Stimulated activated CD4-positive, alpha-beta T cell treated with anti-CD3 and anti-CD28 coated beads, Interleukin-4, amount 100 ng/mL, for 1 hour (primary cell): Measurements from ENCODE around the gene FGF19.
"Not testable (repeated sequence)": the region's sequence is repeated elsewhere in the genome, so short reads cannot be mapped to it uniquely, and the experiment has no call there.

Experiments
- DNase-seq: peaks from one replicate; pipeline ENCODE4 v3.0.0-alpha.2; 2020

Gene FGF19

GRCh38 chr11:69695581-69695980 is 8.2 kb downstream of the FGF19 start:
- no peak for DNase-seq

DNA sequence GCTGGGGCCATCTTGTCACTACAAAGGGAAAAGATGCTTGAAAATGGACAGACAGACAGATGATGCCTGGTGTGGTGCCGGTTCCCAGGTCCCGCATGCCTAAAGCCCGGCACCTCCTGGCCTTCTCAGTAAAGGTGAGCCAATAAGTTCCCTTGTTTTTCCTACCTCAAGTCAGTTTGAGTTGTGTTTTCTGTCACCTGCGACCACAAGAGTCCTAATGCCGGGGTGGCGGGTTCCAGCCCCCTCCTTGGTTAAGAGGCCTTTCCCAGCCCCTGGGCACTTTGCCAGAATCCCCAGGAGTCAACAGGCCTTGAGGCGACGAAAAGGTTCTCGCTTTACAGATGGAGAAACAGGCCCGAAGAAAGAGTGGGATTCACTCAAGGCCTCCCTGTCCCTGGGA is 9.0 kb downstream of the FGF19 start:
- DNase-seq, result no peak

DNA sequence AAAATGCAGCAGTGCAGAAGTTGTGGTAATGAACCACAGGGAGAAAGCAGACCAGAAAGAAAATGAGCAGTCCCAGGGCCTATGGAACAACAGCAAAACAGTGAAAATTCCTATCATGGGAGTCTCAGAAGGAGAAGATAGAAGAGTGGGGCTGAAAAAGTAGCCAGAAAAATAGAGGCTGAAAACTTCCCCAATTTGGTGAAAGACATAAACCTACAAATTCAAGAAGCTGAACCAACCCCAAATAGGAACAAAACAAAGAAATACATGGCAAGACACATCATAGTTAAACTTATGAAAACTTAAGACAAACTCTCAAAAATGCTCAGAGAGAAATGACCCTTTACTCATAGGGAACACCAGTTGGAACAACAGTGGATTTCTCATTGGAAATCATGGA is 11.4 kb downstream of the FGF19 start:
- DNase-seq, result no peak

DNA sequence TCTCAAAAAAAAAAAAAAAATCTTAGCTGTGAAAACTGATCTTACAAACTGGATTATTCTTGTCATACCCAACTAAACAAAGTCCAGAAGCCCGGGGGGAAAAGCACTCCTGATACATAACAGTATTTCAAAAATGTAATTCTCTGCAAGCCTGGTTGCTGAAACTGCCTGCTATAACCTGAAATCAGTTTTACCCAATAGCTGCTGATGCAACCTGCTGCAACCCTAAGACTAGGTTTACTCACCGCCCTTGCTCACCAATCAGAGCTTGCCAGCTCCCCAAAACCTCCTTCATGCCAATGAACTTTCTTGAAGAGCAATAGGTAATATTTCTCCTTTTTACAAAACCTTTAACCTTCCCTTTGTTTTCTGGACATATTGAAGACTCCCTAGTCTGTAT is 12.4 kb downstream of the FGF19 start:
- DNase-seq, result no peak

- no peak for DNase-seq
These were observed 14.1 kb downstream of the FGF19 start for GRCh38 chr11:69689484-69690319.

GRCh38 chr11:69687969-69688771 is 15.7 kb downstream of the FGF19 start:
- DNase-seq, result not testable (repeated sequence)

- DNase-seq, result no peak
These were observed 17.0 kb downstream of the FGF19 start for GRCh38 chr11:69686856-69687255.

- DNase-seq, result no peak
These were observed 17.4 kb downstream of the FGF19 start for GRCh38 chr11:69686452-69686851.

GRCh38 chr11:69685348-69685747 is 18.5 kb downstream of the FGF19 start:
- DNase-seq, result no peak

DNA sequence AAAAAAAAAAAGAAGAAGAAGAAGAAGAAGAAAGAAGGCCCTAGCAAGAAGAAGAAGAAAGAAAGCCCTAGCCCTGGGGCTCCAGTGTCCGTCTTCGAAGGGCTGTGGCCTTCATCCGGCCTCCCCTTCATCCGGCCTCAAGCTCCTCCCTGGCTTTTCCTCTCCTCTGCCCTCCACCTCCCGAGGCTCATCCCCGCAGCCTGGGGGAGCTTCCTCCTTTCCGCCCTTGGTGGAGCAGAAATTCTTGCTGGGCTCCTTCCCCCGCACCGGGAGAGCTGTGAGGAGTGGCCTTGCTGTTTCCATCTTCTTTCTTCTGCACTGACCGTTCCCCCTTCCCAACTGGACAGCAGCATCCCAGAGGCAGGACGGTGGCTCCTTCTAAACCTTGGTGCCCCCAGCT is 19.2 kb downstream of the FGF19 start:
- DNase-seq, result no peak

DNA sequence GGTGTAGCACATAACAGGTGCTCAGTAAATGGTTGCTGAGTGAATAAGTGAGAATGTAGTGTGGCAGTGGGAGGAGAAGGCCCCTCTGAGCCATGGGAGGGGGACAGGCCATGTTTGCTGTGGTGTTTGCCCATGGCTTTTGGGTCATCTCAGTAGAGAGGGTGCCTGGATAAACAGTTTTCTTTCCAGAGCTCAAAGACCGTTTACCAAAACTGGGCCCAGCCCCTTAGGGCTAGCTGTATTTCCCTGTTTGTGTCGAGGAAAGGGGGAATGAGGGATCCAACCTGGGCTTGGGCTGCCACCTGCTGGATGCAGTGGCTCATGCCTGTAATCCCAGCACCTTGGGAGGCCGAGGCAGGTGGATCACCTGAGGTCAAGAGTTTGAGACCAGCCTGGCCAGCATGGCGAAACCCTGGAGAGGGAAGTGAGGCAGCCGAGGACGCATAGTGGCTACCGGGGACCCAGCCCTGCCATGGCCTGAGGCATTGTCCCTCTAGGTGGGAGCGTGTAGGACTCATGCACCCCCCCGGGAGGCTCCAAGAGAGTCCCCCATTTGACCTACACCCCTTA is 20.0 kb downstream of the FGF19 start:
- no peak for DNase-seq

GRCh38 chr11:69682681-69683326 is 21.0 kb downstream of the FGF19 start:
- no peak for DNase-seq

GRCh38 chr11:69682221-69682620 is 21.6 kb downstream of the FGF19 start:
- DNase-seq, result no peak

- no peak for DNase-seq
These were observed 23.1 kb downstream of the FGF19 start for GRCh38 chr11:69680688-69681087.

- DNase-seq, result no peak
These were observed 26.1 kb downstream of the FGF19 start for GRCh38 chr11:69677749-69678148.

DNA sequence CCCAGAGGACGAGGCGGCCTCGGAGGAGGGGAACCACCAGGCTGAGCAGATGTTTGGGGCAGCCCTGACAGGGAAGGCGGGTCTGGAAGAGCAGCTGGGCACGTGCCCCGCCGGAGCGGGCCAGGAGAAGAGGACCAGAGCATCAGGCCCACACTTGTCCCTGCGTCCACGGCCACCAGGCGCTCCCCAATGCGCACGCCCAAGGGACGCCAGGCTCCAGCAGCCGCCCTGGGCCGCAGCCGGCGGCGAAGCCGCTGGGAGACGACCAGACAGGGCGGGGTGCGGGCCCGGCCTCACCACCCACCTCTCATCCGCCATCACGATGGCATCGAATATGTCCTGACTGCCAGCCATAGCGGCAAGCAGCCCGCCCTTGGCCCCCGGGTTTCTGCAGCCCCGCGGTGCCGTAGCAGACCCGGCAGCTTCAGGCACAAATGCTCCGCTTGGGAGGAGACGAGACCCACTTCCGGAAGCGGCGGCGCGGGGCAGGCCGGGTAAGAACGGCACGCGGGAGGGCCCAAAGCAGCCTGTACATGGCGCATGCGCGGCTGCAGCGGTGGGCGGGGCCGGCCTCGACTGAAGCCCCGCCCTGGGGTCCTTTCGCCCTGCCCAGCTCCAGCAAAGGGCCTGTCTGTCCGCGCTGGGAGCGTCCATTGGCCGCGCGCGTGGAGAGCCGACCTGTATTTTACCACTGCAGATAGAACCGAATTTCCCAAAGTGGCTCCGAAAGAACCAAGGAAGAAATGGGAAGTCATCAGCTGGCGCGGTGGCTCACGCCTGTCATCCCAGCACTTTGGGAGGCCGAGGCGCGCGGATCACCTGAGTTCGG is 28.7 kb downstream of the FGF19 start, which contains the start of gene LTO1:
Gene LTO1 (minus strand): TSS at position 468 of the 829 bp plus-strand sequence. CDS start 114 bp downstream, at position 354.
- peak; percentile 97 for DNase-seq

DNA sequence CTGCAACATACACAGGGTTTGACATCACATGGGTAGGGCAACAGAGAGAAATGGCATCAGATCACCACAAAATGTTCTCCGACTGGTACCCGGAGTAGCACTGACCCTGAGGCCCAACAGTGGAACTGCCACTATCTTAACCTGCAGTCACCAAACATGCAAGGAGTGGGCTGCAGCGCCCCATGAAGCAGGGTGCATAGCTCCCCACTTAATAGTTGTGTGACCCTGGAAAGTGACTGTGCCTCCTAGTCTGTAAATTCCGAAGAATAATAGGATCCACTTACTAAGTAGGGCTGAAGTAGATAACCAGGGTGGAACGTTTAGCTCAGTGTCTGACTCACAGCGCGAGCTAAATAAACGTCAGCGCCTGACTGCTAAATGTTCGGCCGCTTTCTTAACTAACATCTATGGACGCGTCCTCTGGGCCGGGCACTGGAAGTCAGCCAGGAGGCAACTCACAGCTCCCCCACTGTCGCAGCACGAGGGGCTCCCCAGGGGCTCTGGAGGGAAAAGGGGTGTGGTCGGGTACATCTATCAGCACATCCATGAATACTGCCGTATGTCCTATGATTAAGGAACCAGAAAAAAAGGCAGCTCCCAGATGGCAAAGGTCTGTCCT is 29.4 kb downstream of the FGF19 start:
- no peak for DNase-seq

- DNase-seq, result no peak
These were observed 31.9 kb downstream of the FGF19 start for GRCh38 chr11:69671734-69672465.

- DNase-seq, result peak; percentile 60
These were observed 33.5 kb downstream of the FGF19 start for GRCh38 chr11:69670158-69670845.

- no peak for DNase-seq
These were observed 34.3 kb downstream of the FGF19 start for GRCh38 chr11:69669486-69669885.
